IMR-90 (cell line): Measurements from ENCODE around the gene RGS14. TPM values are rescaled to one million over a fixed set of nuclear protein-coding genes. Genes with fewer than 3 reads are reported as not detected.
A peak's percentile ranks its signal among the peaks of the same experiment; 100 is the strongest.

Experiments used
- ATAC-seq: fragments of 200-7000 bp; cut with Tn5 transposase; 2 replicates; pipeline ENCODE4 v1.9.1; 2020; ENCODE audit warnings: low read depth, mild to moderate bottlenecking, moderate library complexity
- BruUV-seq: library from RNA; stranded (reverse); fragments of 400-500 nt; replicated peaks from 2 replicates; lab custom pipeline; 2021; lab: Mats Ljungman, UMichigan
- CTCF ChIA-PET: fragments of 300-600 bp; formaldehyde crosslinking; extraction: SDS; loops from one replicate; lab custom pipeline; 2021; ENCODE audit warnings: antibody characterized with exemption; lab: Yijun Ruan, JAX
- POLR2A ChIA-PET: fragments of 300-600 bp; sonication (Branson Sonifier 250); formaldehyde crosslinking; loops from one replicate; lab custom pipeline; 2022; ENCODE audit warnings: antibody characterized with exemption; ENCODE audit not compliant: unreplicated experiment; lab: Charles Lee
- DNase-seq: peaks from one replicate; pipeline ENCODE4 v3.0.0; 2013
- H2AFZ ChIP-seq: replicated peaks from 2 replicates; pipeline ENCODE3; 2013; ENCODE audit warnings: low read length, mild to moderate bottlenecking; ENCODE audit not compliant: poor library complexity
- H2AK5ac ChIP-seq: 2 replicates; pipeline ENCODE4 v1.6.1; 2013; ENCODE audit warnings: low read depth, low read length, inconsistent platforms
- H2AK9ac ChIP-seq: replicated peaks from 2 replicates; pipeline ENCODE3; 2013; ENCODE audit warnings: mild to moderate bottlenecking, low read depth, low read length, moderate library complexity; ENCODE audit not compliant: poor library complexity
- H2BK120ac ChIP-seq: 2 replicates; pipeline ENCODE4 v1.6.1; 2013; ENCODE audit warnings: low read depth, low read length, inconsistent platforms
- H2BK15ac ChIP-seq: 3 replicates; pipeline ENCODE4 v1.6.1; 2013; ENCODE audit warnings: low read depth, low read length, inconsistent platforms
- H2BK20ac ChIP-seq: 2 replicates; pipeline ENCODE4 v1.6.1; 2013; ENCODE audit warnings: low read depth, mild to moderate bottlenecking, inconsistent platforms, low read length, moderate library complexity
- H2BK5ac ChIP-seq: 2 replicates; pipeline ENCODE4 v1.6.1; 2013; ENCODE audit warnings: mild to moderate bottlenecking, low read depth, low read length, inconsistent platforms; ENCODE audit not compliant: poor library complexity, severe bottlenecking
- H3K14ac ChIP-seq: replicated peaks from 2 replicates; pipeline ENCODE4 v1.6.1; 2013; ENCODE audit warnings: low read depth, low read length, inconsistent platforms
- H3K18ac ChIP-seq: 2 replicates; pipeline ENCODE4 v1.6.1; 2013; ENCODE audit warnings: low read depth, low read length, control low read depth
- H3K23ac ChIP-seq: 2 replicates; pipeline ENCODE4 v1.6.1; 2013; ENCODE audit warnings: low read depth, low read length, inconsistent platforms
- H3K27ac ChIP-seq: 2 replicates; pipeline ENCODE4 v1.5.1; 2013; ENCODE audit warnings: mild to moderate bottlenecking, control low read depth, low read length; ENCODE audit not compliant: insufficient read depth
- H3K27me3 ChIP-seq: 2 replicates; pipeline ENCODE4 v1.6.1; 2013; ENCODE audit warnings: low read length; ENCODE audit not compliant: control insufficient read depth, insufficient read depth
- H3K36me3 ChIP-seq: 2 replicates; pipeline ENCODE4 v1.6.1; 2013; ENCODE audit warnings: low read length, mixed read lengths; ENCODE audit not compliant: control insufficient read depth, insufficient read depth
- H3K4ac ChIP-seq: 2 replicates; pipeline ENCODE4 v1.6.1; 2013; ENCODE audit warnings: low read depth, low read length, inconsistent platforms
- H3K4me1 ChIP-seq: 2 replicates; pipeline ENCODE4 v1.6.1; 2013; ENCODE audit warnings: low read length, mixed read lengths; ENCODE audit not compliant: control insufficient read depth, insufficient read depth
- H3K4me2 ChIP-seq: 2 replicates; pipeline ENCODE4 v1.6.1; 2013; ENCODE audit warnings: low read depth, mild to moderate bottlenecking, control low read depth, low read length, moderate library complexity
- H3K4me3 ChIP-seq: 2 replicates; pipeline ENCODE4 v1.5.1; 2013; ENCODE audit warnings: low read depth, mild to moderate bottlenecking, control low read depth, low read length, moderate library complexity; ENCODE audit not compliant: insufficient read depth
- H3K56ac ChIP-seq: 2 replicates; pipeline ENCODE4 v1.6.1; 2013; ENCODE audit warnings: low read length, inconsistent platforms; ENCODE audit not compliant: insufficient read depth; ENCODE audit errors: extremely low read depth
- H3K79me1 ChIP-seq, 2 experiments: 2 replicates each; pipeline ENCODE4 v1.6.1; 2013; ENCODE audit warnings: low read length in 2 of 2, inconsistent platforms in 1 of 2, low read depth in 1 of 2
- H3K9ac ChIP-seq: 2 replicates; pipeline ENCODE4 v1.6.1; 2013; ENCODE audit warnings: low read depth, low read length, control low read depth
- H3K9me1 ChIP-seq: 2 replicates; pipeline ENCODE4 v1.6.1; 2013; ENCODE audit warnings: low read length, inconsistent platforms; ENCODE audit not compliant: insufficient read depth
- H3K9me3 ChIP-seq: 2 replicates; pipeline ENCODE4 v1.6.1; 2013; ENCODE audit warnings: low read length; ENCODE audit not compliant: control insufficient read depth, insufficient read depth
- H4K20me1 ChIP-seq: 2 replicates; pipeline ENCODE4 v1.6.1; 2013; ENCODE audit warnings: low read length, inconsistent platforms; ENCODE audit not compliant: insufficient read depth
- H4K5ac ChIP-seq: 2 replicates; pipeline ENCODE4 v1.6.1; 2013; ENCODE audit warnings: mild to moderate bottlenecking, low read depth, low read length, control low read depth
- H4K8ac ChIP-seq, 2 experiments: 2 replicates each; pipeline ENCODE4 v1.6.1; 2013; ENCODE audit warnings: low read depth in 2 of 2, low read length in 2 of 2, control low read depth in 1 of 2, inconsistent platforms in 1 of 2
- H4K91ac ChIP-seq: 2 replicates; pipeline ENCODE4 v1.6.1; 2013; ENCODE audit warnings: low read depth, low read length, inconsistent platforms; ENCODE audit not compliant: insufficient read depth
- CHD1 ChIP-seq: IDR thresholded peaks from 2 replicates; pipeline ENCODE4 v1.6.1; 2012; ENCODE audit warnings: low read depth, low read length, improper control_type of control experiment
- MAZ ChIP-seq: IDR thresholded peaks from 2 replicates; pipeline ENCODE4 v1.6.1; 2012; ENCODE audit warnings: low read depth, mild to moderate bottlenecking, low read length, improper control_type of control experiment, moderate library complexity, borderline replicate concordance
- RAD21 ChIP-seq: IDR thresholded peaks from 2 replicates; pipeline ENCODE4 v1.6.1; 2012; ENCODE audit warnings: low read length, improper control_type of control experiment
- SMC3 ChIP-seq: fragments of 150-350 bp; IDR thresholded peaks from 2 replicates; pipeline ENCODE4 v1.6.1; 2016; ENCODE audit warnings: low read depth, mild to moderate bottlenecking, antibody characterized with exemption, low read length, moderate library complexity
- WGBS, 2 experiments: methylation state at CpG; one replicate each; pipeline versions ENCODE4 v1.1.5 to v1.1.7; 2013; ENCODE audit warnings: missing lambda C conversion rate in 2 of 2; ENCODE audit not compliant: insufficient read length in 1 of 2; ENCODE audit errors: extremely low coverage in 2 of 2; 5-methylcytosine and 5-hydroxymethylcytosine counted together
- dilution Hi-C: fragments of 300-500 bp; cut with HindIII; formaldehyde crosslinking; loops from one replicate; pipeline ENCODE4 v1.14.3; 2018; ENCODE audit warnings: low sequenced_read_pairs; ENCODE audit not compliant: unreplicated experiment
- in situ Hi-C: fragments of 300-500 bp; cut with MboI; formaldehyde crosslinking; loops from 3 replicates; pipeline ENCODE4 v1.14.3; 2019; ENCODE audit warnings: low sequenced_read_pairs, inconsistent platforms, mixed read lengths
- intact Hi-C: fragments of 100-400 bp; cut with micrococcal nuclease; formaldehyde crosslinking; loops from 2 replicates; pipeline ENCODE4 v1.10.0; 2022
- polyA plus RNA-seq, 3 experiments: library from polyadenylated mRNA; depleted of rRNA; stranded (reverse); fragments of >200 nt; gene quantifications; 2 replicates each; pipeline ENCODE4 v1.2.3, GENCODE V29; 2012; ENCODE audit warnings: low replicate concordance in 1 of 3
- total RNA-seq: library from RNA; depleted of rRNA; stranded (reverse); fragments of >200 nt; gene quantifications from 2 replicates; pipeline ENCODE4 v1.2.3, GENCODE V29; 2012
- TF ChIP-seq, protein P1 (sequence below): fragments of 150-350 bp; IDR thresholded peaks from 2 replicates; pipeline ENCODE4 v1.6.1; 2017; ENCODE audit warnings: mild to moderate bottlenecking, antibody characterized with exemption, low read length, low read depth
- TF ChIP-seq, protein P2 (sequence below): conservative IDR thresholded peaks from 2 replicates; pipeline ENCODE4 v1.5.1; 2012; ENCODE audit warnings: mild to moderate bottlenecking, low read depth, low read length, improper control_type of control experiment

RGS14 gene
- total and polyA plus RNA-seq, 2 of the 4 experiments (the other 2 are of a cell fraction), result 1.1 to 6.5 TPM

DNA sequence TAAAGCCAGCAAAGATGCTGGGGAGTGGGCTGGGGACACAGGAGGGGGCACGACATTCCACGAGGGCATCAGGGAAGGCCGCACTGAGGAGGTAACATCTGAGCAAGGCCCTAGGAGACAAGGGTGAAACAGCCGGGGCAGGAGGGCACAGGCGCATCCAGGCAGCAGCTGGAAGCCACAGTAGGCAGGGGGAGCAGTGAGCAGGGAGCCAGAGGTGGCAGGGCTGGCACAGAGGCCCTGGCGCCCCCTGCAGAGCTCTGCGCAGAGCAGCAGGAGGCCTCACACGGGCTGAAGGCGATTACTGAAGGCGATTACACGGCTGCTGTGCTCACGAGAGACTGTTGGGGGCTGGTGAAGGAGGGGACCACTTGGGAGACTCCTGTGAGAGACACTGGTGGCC lies 21.6 kb upstream of the RGS14 start:
- H2BK15ac ChIP-seq, result no peak overlapping the region
- peaks cover 75% of the 10 kb centered on the region for H3K36me3 ChIP-seq
- 0 out of 2 replicates have a peak, but pooled peaks cover 4% of the 10 kb centered on the region for H3K9me1 ChIP-seq
- no peak overlapping the region for H4K5ac ChIP-seq
- intact Hi-C loops (no loop called here), in situ Hi-C loops (no loop called here), dilution Hi-C loops (no loop called here)
- no peak overlapping the region for H3K18ac ChIP-seq
- H4K20me1 ChIP-seq, result peaks cover 13% of the 10 kb centered on the region
- no peaks in the 10 kb centered on the region for H3K9me3 ChIP-seq
- no peak overlapping the region for H3K23ac ChIP-seq
- TF ChIP-seq, protein P1, sequence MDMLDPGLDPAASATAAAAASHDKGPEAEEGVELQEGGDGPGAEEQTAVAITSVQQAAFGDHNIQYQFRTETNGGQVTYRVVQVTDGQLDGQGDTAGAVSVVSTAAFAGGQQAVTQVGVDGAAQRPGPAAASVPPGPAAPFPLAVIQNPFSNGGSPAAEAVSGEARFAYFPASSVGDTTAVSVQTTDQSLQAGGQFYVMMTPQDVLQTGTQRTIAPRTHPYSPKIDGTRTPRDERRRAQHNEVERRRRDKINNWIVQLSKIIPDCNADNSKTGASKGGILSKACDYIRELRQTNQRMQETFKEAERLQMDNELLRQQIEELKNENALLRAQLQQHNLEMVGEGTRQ, result no peak
- TF ChIP-seq CHD1 (no peak), SMC3 (peak; percentile 37; the same call in 1 of the 2 replicates), RAD21 (peak; percentile 24; the same call in 1 of the 2 replicates), MAZ (no peak)
- TF ChIP-seq, protein P2, sequence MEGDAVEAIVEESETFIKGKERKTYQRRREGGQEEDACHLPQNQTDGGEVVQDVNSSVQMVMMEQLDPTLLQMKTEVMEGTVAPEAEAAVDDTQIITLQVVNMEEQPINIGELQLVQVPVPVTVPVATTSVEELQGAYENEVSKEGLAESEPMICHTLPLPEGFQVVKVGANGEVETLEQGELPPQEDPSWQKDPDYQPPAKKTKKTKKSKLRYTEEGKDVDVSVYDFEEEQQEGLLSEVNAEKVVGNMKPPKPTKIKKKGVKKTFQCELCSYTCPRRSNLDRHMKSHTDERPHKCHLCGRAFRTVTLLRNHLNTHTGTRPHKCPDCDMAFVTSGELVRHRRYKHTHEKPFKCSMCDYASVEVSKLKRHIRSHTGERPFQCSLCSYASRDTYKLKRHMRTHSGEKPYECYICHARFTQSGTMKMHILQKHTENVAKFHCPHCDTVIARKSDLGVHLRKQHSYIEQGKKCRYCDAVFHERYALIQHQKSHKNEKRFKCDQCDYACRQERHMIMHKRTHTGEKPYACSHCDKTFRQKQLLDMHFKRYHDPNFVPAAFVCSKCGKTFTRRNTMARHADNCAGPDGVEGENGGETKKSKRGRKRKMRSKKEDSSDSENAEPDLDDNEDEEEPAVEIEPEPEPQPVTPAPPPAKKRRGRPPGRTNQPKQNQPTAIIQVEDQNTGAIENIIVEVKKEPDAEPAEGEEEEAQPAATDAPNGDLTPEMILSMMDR, result peak; percentile 43
- no peak overlapping the region for H2AFZ ChIP-seq
- peak; percentile 56 for ATAC-seq
- H3K27ac ChIP-seq, result no peak overlapping the region
- CTCF ChIA-PET, result interaction anchor here (0.8 kb wide), 1 partner anchor 27 kb away, joined by 3 read pairs; no protein-coding TSS in a partner anchor
- no peak overlapping the region for H2BK120ac ChIP-seq
- no peak overlapping the region for H3K4me2 ChIP-seq
- H2BK20ac ChIP-seq, result no peak overlapping the region
- no peak overlapping the region for H2BK5ac ChIP-seq
- H3K79me1 ChIP-seq, result peaks cover 7 to 20% of the 10 kb centered on the region in 2 experiments
- H2AK5ac ChIP-seq, result no peak overlapping the region
- WGBS, 2 experiments, result 75% methylated on average over 6 of the region's 12 CpGs; no CpG with 5 or more reads in 1 of the 2 experiments
- no peak overlapping the region for H2AK9ac ChIP-seq
- POLR2A ChIA-PET, result no interaction called here
- H3K4me1 ChIP-seq, result no peaks in the 10 kb centered on the region
- H3K56ac ChIP-seq, result no peak overlapping the region
- H4K91ac ChIP-seq, result no peak overlapping the region
- no TSS peak for BruUV-seq
- no peak overlapping the region for H3K4me3 ChIP-seq
- H3K4ac ChIP-seq, result no peak overlapping the region
- no peak for DNase-seq
- H3K14ac ChIP-seq, result no peak overlapping the region
- H4K8ac ChIP-seq, result no peak overlapping the region
- H3K9ac ChIP-seq, result no peak overlapping the region
- H3K27me3 ChIP-seq, result no peaks in the 10 kb centered on the region
